Upper lobe of right lung (tissue), 1 donor: ENCODE measurements around the gene TTC6. TPM values are rescaled to one million over a fixed set of nuclear protein-coding genes. Genes with fewer than 3 reads are reported as not detected.
"Not testable (repeated sequence)": the region's sequence is repeated elsewhere in the genome, so short reads cannot be mapped to it uniquely, and the experiment has no call there.

Experiments
- ATAC-seq: fragments of 200-7000 bp; cut with Tn5 transposase; one replicate; pipeline ENCODE4 v1.9.1; 2020; ENCODE audit warnings: mild to moderate bottlenecking, moderate library complexity
- DNase-seq: peaks from one replicate; pipeline ENCODE4 v3.0.0-alpha.2; 2020
- H3K27ac ChIP-seq: fragments of 200-600 bp; one replicate; pipeline ENCODE4 v1.8.0; 2022
- H3K27me3 ChIP-seq: fragments of 200-600 bp; one replicate; pipeline ENCODE4 v1.8.0; 2022; ENCODE audit warnings: mild to moderate bottlenecking
- H3K36me3 ChIP-seq: fragments of 200-600 bp; one replicate; pipeline ENCODE4 v1.8.0; 2022
- H3K4me1 ChIP-seq: fragments of 200-600 bp; one replicate; pipeline ENCODE4 v1.8.0; 2022
- H3K4me3 ChIP-seq: fragments of 200-600 bp; one replicate; pipeline ENCODE4 v1.8.0; 2022; ENCODE audit warnings: mild to moderate bottlenecking
- H3K9me3 ChIP-seq: fragments of 200-600 bp; one replicate; pipeline ENCODE4 v1.8.0; 2022
- intact Hi-C: fragments of 100-400 bp; cut with DNase I; formaldehyde crosslinking; loops from one replicate; pipeline ENCODE4 v1.11.0; 2022
- total RNA-seq: library from RNA; stranded (reverse); fragmentation: NEBNext Ultra II Directional; extraction: Animal tissue kit (Norgen Biotek cat#: 25700); gene quantifications from one replicate; pipeline ENCODE4 v1.2.1, GENCODE V29; 2021
- TF ChIP-seq, protein P1 (sequence below): fragments of 200-600 bp; IDR thresholded peaks from one replicate; pipeline ENCODE4 v1.8.0; 2022; ENCODE audit warnings: antibody characterized with exemption
- donor health status: DM: no; HTN: yes; CAD: no; lungs with severe emphysema.

Gene TTC6
- total RNA-seq, 1 donor from 2014 or later, result 7.9 TPM

DNA sequence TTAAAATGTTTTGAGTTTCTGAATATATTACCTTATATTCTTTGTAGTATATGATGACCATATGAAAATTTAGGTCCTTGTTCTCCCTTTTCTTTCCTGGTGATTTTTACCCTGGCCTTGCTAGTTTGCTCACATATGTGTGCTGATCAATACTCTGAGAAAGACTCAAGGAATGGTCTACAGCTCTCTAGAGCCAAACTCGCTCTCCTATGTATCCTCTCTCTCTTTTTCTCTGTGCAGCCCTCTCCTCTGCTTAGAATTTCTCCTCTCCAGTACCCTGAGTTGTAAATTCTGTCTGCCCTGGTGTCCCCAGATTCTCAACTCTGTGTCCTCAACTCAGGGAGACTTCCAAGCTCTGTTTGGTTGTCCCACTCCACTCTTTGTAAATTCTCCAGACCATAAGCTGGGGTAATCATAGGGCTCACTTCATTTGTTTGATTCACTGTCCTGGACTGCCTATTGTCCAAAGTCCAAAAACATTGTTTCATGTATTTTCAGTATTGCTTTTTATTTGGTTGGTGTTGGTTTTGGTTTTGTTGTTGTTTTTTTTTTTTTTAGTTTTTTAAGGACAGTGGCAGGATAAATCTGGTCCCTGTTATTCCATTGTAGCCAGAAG, 41.4 kb upstream of the TTC6 start:
- ATAC-seq (no peak), DNase-seq (no peak)
- intact Hi-C loops, result no loop called here
- H3K4me3 ChIP-seq, result no peak overlapping the region
- H3K36me3 ChIP-seq, result no peaks in the 10 kb centered on the region
- H3K27ac ChIP-seq, result no peak overlapping the region
- no peaks in the 10 kb centered on the region for H3K27me3 ChIP-seq
- no peaks in the 10 kb centered on the region for H3K4me1 ChIP-seq
- H3K9me3 ChIP-seq, result peaks cover 11% of the 10 kb centered on the region
- TF ChIP-seq, protein P1, sequence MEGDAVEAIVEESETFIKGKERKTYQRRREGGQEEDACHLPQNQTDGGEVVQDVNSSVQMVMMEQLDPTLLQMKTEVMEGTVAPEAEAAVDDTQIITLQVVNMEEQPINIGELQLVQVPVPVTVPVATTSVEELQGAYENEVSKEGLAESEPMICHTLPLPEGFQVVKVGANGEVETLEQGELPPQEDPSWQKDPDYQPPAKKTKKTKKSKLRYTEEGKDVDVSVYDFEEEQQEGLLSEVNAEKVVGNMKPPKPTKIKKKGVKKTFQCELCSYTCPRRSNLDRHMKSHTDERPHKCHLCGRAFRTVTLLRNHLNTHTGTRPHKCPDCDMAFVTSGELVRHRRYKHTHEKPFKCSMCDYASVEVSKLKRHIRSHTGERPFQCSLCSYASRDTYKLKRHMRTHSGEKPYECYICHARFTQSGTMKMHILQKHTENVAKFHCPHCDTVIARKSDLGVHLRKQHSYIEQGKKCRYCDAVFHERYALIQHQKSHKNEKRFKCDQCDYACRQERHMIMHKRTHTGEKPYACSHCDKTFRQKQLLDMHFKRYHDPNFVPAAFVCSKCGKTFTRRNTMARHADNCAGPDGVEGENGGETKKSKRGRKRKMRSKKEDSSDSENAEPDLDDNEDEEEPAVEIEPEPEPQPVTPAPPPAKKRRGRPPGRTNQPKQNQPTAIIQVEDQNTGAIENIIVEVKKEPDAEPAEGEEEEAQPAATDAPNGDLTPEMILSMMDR, result no peak

DNA sequence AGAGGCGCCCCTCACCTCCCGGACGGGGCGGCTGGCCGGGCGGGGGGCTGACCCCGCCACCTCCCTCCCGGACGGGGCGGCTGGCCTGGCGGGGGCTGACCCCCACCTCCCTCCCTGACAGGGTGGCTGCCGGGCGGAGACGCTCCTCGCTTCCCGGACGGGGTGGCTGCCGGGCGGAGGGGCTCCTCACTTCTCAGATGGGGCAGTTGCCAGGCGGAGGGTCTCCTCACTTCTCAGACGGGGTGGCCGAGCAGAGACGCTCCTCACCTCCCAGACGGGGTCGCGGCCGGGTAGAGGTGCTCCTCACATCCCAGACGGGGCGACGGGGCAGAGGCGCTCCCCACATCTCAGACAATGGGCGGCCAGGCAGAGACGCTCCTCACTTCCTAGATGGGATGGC, 39.8 kb upstream of the TTC6 start:
- ATAC-seq, DNase-seq, intact Hi-C loops: not testable (repeated sequence)

DNA sequence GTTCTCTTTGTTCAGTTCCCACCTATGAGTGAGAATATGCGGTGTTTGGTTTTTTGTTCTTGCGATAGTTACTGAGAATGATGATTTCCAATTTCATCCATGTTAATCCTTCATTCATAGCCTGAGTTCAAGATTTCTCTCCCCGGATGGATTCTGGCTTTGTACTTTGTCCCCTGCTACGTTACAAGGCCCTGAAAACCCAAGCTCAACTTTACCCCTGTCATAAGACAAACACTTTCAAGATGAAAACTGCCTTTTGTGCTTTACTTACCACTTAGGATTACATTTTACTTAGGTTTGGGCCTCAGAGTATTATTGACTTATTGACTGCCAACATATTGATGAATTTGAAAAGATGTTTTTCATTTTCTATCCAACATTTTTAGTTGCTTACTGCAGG, 36.7 kb upstream of the TTC6 start:
- Histone ChIP-seq H3K27ac (no peak overlapping the region), H3K27me3 (no peaks in the 10 kb centered on the region), H3K36me3 (no peaks in the 10 kb centered on the region), H3K4me3 (no peak overlapping the region), H3K9me3 (no peaks in the 10 kb centered on the region), H3K4me1 (no peaks in the 10 kb centered on the region)
- no peak for ATAC-seq
- DNase-seq, result no peak
- TF ChIP-seq, protein P1, result no peak
- intact Hi-C loops, result no loop called here

More for the DNA sequence above, 39.8 kb upstream of the TTC6 start:
- H3K36me3 ChIP-seq, H3K4me1 ChIP-seq, H3K27ac ChIP-seq, H3K4me3 ChIP-seq, H3K27me3 ChIP-seq: not testable (repeated sequence)
- H3K9me3 ChIP-seq, result peaks cover 11% of the 10 kb centered on the region

DNA sequence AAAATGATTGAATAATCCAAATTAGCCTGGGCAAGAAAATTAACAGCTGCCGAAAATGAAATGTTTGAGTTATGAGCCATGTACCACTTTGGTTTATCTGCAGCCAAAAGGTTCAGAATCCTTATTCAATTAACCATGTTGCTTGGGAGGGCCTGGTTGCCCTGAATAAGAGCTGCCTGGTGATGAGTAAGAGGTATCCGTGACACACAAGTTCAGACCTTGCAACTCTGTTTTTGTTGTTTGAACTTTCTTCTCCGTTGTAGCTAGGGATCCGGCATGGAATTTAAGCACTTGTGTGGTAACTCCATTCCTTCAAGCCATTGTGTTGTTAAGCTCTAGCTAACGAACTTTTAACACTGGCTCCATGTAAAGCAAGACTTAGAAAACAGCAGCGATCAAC, 36.0 kb upstream of the TTC6 start:
- Histone ChIP-seq H3K4me3 (no peak overlapping the region), H3K4me1 (no peaks in the 10 kb centered on the region), H3K27ac (no peak overlapping the region), H3K27me3 (no peaks in the 10 kb centered on the region), H3K9me3 (no peaks in the 10 kb centered on the region), H3K36me3 (no peaks in the 10 kb centered on the region)
- no peak for ATAC-seq
- no peak for DNase-seq
- intact Hi-C loops, result no loop called here
- TF ChIP-seq, protein P1, result no peak

DNA sequence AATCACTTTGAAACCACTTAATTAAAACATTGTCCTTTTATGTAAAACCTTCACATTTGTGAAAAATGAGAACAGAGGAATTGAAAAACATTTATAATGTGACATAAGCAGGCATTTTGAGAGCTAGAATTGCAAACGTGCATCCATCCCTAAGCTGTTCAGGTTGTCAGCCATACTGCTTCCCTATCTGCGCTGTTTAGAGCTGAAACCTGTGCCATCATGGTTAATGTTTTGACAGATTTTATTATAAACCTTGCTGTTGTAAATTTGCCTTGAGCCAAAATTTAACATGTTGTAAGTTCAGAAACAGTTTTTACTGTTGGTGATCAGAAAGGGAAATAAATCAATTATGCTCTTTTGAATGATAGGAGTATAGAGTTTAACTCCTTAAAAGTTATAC, 32.2 kb upstream of the TTC6 start:
- Histone ChIP-seq H3K9me3 (no peaks in the 10 kb centered on the region), H3K36me3 (no peaks in the 10 kb centered on the region), H3K27me3 (no peaks in the 10 kb centered on the region), H3K4me3 (no peak overlapping the region), H3K4me1 (peaks cover 6% of the 10 kb centered on the region), H3K27ac (no peak overlapping the region)
- ATAC-seq, result no peak
- TF ChIP-seq, protein P1, result no peak
- intact Hi-C loops, result no loop called here
- no peak for DNase-seq

DNA sequence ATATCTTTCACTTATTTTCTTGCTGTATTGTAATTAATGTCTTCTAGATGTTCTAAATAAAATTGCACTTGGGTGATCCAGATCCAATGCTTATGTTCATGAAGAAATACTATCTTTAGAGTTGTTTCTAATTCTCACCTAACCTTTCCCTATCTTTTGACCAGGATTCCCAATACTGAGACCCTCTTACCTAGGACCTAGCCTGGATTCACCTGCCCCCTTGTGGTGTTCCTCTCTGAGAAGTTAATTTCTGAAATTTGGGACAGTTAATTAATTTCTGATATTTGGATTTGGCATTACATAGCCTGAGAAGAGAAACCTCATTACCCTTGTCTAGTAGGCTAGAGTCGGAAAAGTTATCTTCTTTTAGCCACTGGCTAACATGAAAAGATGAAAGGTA, 29.9 kb upstream of the TTC6 start:
- H3K36me3 ChIP-seq, result no peaks in the 10 kb centered on the region
- H3K4me1 ChIP-seq, result peaks cover 6% of the 10 kb centered on the region
- no peak overlapping the region for H3K27ac ChIP-seq
- ATAC-seq (no peak), DNase-seq (no peak)
- no peak overlapping the region for H3K4me3 ChIP-seq
- no peaks in the 10 kb centered on the region for H3K27me3 ChIP-seq
- TF ChIP-seq, protein P1, result peak; percentile 28
- H3K9me3 ChIP-seq, result no peaks in the 10 kb centered on the region
- intact Hi-C loops, result no loop called here
